Right lobe of liver (tissue), 4 donors: ENCODE data around the gene AGA.

ENCODE experiments used
- POLR2A ChIP-seq: fragments of 450-650 bp; IDR thresholded peaks from one replicate; pipeline ENCODE4 v1.6.1; 2017; ENCODE audit warnings: antibody characterized with exemption, mild to moderate bottlenecking
- TF ChIP-seq, protein P1 (sequence below), 4 donors: fragments of 200-600 bp in 3 of 4; fragments of 450-650 bp in 1 of 4; IDR thresholded peaks; one replicate each; pipeline versions ENCODE4 v1.5.1 to v1.8.0; 2016 to 2022; ENCODE audit warnings: antibody characterized with exemption in 4 of 4, mild to moderate bottlenecking in 2 of 4
- donor health status: DM: no; HTN: no; CAD: no.
- donor health status: DM: no; HTN: no; CAD: no.
- donor health status: DM: no; HTN: yes; CAD: no.

DNA sequence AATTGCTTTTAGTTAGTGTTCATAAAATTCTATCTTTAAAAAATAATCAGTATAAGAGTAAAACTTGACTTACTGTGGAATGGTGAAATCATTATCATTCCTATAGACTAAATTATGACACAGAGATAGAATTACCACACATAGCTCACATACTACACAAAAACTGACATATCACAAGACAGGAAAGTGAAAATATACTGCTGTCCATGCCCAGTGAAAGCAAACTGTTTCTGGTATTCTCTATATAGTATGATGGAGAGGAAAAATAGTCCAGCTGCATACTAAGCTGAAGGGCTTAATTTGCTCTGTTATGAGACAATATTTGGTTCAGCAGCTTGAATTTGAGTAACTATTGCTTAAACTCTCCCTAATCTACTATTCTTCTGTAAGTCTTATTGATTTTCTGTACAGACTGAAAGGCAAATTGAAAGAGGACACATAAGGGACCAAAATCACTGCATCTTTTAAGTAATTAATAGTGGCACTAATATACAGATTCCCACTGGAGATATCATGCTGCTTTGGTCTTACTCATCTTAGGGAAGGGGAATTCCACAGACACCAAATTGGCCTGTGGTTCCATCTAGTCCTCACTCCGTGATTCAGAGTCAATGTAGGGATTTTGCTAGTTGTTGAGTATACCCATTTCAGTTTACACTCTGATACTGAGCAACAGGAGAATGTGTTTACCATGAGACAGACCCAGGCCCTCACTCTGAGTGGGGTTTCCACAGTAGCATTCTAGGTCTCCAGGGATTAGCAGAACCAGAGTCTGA, 47.4 kb upstream of the AGA start:
- TF ChIP-seq, protein P1, sequence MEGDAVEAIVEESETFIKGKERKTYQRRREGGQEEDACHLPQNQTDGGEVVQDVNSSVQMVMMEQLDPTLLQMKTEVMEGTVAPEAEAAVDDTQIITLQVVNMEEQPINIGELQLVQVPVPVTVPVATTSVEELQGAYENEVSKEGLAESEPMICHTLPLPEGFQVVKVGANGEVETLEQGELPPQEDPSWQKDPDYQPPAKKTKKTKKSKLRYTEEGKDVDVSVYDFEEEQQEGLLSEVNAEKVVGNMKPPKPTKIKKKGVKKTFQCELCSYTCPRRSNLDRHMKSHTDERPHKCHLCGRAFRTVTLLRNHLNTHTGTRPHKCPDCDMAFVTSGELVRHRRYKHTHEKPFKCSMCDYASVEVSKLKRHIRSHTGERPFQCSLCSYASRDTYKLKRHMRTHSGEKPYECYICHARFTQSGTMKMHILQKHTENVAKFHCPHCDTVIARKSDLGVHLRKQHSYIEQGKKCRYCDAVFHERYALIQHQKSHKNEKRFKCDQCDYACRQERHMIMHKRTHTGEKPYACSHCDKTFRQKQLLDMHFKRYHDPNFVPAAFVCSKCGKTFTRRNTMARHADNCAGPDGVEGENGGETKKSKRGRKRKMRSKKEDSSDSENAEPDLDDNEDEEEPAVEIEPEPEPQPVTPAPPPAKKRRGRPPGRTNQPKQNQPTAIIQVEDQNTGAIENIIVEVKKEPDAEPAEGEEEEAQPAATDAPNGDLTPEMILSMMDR (IDR thresholded peaks at IDR 0.05): no peak
- TF ChIP-seq POLR2A: no peak
